ENCODE data around the gene EFNA2.

DNA sequence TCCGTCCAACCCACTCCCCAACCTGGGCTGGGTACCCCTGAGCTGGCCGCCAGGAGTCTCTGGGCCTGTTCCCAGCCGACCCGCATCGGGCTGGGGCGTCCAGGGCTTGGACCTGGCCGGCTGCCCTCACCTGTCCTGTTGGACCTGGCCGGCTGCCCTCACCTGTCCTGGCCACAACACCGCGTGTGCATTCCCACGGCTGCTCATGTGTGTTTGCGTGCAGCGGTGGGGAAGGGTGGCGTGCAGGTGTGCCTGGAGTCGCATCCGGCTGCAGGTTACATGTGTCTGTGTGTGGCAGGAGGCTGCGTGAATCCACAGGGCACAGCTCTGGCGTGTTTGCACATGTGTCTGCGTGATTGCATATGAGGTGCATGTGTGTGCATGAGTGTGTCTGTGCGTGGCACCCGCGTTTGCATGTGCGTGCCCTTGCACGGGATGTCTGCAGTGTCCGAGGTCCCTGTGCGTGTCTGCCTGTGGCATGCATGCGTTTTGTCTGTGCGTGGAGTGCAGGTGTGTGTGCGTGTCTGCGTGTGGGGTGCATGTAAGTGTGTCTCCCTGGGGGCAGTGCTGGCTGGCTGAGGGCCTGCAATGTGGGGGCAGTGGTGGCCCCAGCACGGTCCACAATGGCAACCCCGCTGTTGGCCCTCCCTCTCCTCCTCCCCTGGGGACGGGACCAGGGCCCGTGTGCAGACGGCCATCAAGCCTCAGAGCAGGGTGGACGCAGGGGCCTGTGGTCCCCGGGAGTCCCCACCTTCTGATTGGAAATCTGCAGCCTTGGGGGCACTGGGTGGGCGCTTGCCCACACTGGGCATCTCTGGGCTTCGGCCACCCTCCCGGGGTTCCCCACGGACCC is 3.4 kb downstream of the EFNA2 start:
- TF ChIP-seq POLR2A (IDR thresholded peaks at IDR 0.05), result no peak
- TF ChIP-seq, protein P1, sequence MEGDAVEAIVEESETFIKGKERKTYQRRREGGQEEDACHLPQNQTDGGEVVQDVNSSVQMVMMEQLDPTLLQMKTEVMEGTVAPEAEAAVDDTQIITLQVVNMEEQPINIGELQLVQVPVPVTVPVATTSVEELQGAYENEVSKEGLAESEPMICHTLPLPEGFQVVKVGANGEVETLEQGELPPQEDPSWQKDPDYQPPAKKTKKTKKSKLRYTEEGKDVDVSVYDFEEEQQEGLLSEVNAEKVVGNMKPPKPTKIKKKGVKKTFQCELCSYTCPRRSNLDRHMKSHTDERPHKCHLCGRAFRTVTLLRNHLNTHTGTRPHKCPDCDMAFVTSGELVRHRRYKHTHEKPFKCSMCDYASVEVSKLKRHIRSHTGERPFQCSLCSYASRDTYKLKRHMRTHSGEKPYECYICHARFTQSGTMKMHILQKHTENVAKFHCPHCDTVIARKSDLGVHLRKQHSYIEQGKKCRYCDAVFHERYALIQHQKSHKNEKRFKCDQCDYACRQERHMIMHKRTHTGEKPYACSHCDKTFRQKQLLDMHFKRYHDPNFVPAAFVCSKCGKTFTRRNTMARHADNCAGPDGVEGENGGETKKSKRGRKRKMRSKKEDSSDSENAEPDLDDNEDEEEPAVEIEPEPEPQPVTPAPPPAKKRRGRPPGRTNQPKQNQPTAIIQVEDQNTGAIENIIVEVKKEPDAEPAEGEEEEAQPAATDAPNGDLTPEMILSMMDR (IDR thresholded peaks at IDR 0.05 in 4 of 5, conservative IDR thresholded peaks at IDR 0.05 in 1 of 5), result no peak

All from gastrocnemius medialis (tissue), 4 donors.